ENCODE results near the gene OPRL1.

OPRL1 gene

DNA sequence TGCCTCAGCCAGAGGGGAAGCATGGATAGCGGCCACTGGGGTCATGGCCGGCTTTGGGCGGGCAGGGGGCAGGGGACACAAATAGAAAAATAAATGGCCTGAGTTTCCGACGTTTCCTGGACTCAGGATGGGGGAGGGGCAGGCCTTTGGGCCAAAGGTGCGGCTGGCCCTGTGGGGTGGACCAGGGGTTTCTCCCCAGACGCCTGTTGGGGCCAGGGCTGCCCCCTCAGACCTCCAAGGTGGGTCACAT lies 23.3 kb upstream of the OPRL1 start:
- DNase-seq (ENCODE audit: low read depth, low spot score): no peak

DNA sequence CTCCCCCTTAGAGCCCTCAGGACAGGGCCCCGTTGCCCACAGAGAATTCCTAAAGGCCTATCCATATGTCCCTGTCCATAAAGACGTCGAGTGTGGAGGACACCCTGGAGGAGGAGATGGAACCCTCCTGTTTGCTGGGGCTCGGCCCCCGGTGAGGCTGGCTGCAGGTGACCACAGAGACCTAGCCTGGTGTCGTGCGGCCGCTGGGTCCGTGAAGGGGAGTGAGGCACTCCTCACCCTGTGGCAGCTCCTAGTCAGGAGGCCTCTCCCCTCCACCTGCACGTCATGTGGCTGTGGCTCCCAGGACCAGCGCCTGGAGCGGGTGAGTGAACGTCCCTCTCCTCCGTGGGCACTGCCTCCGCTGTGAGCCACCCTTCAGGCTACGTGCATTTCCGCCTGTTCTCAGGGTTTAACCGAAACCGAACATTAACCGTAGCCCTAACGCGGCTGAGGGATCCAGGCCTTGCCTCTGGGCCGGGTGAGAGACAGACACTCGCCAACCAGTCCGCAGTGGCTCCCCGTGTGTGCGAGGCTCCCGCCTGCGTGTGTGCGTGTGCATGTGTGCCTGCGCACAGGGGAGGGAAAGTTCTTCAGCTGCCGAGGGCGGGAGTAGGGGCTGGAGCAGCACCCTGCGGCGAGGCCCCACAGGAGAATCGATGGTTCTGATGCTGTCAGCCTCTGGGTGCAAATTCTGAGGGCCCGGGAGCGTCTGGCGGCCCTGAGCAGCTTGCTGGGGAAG lies 22.8 kb upstream of the OPRL1 start:
- no peak for DNase-seq (ENCODE audit: low read depth, low spot score)

DNA sequence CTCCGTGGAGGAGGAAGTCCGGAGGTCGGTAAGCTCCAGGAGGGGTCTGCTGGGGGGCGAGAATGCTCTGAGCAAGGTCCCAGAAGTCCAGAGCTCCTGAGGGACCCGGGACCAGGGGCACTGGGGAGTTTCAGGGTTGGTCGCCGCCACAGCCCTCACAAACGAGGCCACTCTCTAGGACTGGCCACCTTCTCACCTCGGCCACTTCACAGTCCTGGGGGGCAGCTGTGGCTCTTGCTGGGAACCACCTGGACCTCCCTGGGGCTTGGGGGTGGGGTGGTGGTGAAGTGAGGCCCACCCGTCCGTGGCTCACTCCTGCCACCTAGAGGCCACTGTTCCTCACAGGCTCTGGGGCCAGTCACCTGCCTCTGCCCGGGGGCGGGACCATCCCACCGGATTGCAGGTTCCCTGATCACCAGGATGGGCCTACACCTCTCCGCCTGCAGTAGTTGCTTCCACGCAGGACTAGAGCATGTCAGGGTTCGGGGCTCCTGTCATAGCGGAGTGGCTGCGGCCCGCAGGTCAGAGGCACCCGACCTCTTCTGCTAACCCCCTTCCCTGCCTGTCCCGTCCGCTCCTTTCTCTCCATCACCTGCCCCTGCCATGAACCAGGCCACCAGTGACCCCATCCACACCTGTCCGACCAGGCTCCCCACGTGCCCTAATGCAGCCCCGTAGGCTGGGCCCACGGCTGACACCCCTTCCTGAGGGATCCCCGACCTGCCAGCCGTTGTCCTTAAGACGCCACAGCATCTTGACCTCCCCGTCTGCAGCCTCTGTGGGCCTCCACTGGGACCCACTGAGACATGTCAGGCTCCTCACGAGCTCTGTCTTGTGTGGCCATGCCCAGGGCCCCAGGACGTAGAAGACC lies 22.0 kb upstream of the OPRL1 start:
- peak; percentile 69 for DNase-seq (ENCODE audit: low read depth, low spot score)

DNA sequence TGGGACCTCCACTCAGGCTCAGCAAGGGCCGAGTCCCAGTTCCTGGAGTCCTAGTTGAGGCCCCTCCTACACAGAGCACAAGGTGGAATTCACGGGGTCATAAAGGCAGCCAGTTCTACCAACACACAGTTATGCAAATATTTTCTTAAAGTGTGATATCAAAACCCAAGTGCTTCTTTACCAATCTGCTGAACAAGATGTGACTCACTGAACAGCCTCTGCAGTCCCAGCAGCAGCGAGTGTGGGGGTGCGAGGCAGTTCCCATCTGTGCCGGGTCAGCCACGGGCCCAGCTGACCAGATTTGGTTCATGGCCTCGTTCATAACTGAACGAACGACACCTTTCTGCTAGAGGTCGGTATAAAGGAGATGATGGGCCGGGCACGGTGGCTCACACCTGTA lies 21.3 kb upstream of the OPRL1 start:
- no peak for DNase-seq (ENCODE audit: low read depth, low spot score)

DNA sequence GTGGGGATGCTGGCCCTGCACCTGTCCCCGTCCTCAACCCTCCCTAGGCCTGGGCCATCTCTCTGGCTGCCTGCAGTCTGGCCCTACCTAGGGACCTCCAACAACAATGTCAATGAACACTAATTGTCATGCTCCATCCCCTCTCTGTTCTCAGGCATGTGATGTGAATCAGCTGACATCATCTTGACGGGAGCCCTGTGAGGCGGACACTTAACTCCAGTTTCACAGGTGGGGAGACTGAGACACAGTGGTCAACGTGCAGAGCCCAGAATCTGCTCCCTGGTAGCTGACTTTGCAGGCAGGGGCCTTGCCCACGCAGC lies 17.6 kb upstream of the OPRL1 start:
- no peak for DNase-seq (ENCODE audit: low read depth, low spot score)

DNA sequence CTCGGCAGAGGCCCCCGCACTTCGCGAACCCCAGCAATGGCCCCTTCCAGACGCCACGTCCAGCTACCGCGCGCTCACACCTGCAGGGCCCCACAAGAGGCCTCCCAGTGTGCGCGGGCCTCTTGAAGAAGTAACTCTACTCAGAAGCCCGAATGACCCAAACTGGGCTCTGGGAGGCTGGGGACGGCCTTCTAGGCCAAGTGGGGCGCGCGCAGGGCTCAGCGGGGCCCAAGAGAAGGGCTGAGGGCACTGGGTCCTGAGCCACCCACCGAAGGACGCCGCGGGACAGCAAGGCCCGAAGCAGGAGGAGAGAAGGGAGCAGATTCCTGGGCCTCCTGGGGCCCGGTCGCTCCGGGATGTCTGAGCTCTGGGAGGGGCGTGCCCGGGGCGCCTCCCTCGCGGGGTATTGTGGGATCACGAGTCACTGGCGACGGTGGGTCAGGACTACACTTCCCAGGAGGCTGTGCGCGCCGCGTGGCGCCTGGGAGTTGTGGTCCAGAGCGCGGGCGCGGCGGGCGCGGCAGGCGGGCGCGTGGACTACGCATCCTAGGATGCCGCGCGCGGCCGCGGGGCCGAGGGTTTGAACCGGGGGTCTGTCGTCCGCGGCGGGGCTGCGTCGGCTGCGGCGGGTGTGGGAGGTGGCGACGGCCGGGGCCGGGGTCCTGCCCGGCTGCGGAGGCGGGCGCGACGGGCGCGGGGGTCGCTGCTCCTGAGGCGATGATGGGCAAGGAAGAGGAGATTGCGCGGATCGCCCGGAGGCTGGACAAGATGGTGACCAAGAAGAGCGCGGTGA lies 17.1 kb upstream of the OPRL1 start, which contains the start of gene TCEA2:
TCEA2 (plus strand) TSS at position 603 of the 793 bp plus-strand sequence; CDS start at position 718, 115 bp downstream.
- peak; percentile 89 for DNase-seq (ENCODE audit: low read depth, low spot score)

DNA sequence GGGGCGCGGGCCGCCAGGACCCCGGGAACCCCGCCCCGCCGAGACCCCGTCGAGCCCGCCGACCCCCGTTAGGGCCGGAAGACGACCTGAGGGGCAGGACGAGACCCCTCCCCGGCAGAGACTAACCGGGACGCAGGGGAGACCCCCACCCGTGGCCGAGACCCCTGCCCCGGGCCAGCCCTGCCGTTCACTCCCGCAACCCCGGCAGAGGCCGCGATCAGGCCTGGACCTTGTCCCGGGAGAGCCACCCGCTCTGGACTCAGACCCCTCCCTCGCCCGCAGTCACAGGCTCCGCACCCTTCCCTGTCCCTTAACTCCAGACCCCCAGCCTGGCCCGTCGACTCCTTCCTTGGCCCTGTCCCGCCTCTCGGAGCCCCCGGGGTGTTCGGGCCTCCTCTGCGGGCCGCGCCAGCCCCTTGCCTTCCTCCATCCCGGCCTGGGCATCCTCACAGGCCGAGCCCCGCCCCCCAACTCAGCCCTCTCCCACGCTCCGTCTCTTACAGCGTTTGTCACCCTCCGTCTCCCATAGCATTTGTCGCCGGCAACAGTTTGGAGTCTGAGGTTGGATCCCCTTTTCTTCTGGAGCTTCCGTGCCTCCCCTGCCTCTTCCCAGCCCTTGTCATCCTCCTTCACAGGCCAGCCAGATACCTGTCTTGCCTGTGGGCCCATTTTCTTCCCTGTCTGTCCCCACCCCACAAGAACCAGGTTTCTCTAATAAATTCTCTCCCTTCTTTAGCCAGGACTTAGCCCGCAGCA lies 16.3 kb upstream of the OPRL1 start:
- DNase-seq (ENCODE audit: low read depth, low spot score): no peak

DNA sequence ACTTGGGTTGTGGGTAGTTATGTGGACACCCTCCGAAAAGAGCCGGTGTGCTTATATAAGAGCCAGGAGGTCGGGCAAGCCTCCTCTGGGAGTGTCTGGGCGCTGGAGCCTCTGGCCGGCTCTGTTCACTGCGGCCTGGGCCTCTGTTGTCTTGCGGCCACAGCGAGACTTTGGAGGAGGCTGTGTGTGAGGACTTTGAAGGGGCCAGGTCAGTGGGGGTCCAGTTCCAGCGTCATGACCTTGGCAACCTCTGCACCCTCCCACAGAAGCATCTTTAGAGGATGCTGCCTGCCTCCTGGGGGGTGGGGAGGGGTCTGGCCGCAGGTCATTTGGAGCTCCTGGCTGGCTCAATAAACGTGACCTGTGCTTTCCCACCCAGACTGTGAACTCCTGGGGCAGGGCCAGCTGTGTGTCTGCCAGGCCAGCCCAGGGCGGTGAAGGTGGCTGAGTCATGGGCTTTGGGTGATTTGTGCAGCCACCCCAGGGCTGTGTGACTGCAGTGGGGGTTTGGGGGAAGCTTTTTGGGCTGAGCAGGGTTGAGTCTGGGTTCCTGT lies 15.7 kb upstream of the OPRL1 start:
- DNase-seq (ENCODE audit: low read depth, low spot score): no peak

DNA sequence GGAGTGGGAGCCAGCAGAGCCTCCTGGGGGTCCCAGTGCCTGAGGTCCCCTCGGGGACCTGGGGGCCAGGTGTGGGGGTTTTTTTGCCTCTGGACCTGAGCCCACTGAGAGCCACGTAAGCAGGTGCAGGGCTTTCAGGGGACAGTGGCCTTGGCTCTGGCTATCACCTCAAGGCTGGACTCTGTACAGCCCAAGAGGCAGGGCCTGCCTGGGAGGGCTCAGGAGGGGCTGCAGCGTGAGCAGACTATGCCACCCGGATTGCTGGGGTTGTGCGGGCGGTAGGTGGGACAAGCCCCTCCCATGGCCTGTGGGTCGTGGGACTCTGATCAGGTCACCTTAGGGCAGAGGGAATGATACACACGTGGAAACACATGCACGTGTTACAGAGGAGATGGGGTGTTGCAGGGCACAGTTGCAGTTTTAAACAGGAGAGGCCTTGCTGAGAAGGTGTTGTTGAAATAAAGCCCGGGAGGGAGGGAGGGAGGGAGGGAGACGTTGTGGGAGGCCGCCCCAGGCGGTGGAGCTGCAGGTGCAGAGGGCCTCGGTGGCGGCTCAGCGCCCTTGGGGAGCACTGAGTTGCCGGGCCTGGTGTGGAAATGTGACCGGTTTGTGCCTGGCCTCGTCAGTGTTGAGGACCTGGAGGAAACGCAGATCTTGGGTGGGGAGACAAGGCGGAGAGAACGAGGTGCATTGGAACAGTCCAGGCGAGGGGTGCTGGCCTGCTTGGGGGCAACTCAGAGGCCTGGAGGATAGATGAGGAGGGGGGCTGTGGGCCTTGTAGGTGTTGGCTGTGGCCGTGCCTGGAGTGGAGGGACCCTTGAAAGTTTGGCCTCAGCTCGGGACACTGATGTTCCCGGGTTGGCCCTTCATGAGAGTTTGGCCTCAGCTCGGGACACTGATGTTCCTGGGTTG lies 14.6 kb upstream of the OPRL1 start:
- DNase-seq (ENCODE audit: low read depth, low spot score): no peak

DNA sequence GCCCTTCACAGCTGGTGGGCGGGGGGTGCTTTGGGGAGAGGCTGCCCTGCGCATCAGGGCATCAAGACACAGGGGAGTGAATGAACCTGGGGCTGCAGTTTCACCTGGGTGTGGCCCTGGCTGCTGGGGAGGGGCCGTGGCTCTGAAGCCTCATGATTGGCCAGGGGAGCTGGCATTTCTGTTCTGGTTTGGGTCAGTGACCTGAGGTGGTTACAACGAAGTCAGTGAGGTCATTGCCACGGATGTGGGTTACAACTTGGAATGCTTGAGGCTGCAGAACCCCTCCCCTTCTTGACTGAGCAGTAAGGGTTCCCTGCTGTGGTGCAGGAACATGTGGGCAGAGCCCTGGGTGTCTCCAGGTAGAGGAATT lies 13.9 kb upstream of the OPRL1 start:
- no peak for DNase-seq (ENCODE audit: low read depth, low spot score)

DNA sequence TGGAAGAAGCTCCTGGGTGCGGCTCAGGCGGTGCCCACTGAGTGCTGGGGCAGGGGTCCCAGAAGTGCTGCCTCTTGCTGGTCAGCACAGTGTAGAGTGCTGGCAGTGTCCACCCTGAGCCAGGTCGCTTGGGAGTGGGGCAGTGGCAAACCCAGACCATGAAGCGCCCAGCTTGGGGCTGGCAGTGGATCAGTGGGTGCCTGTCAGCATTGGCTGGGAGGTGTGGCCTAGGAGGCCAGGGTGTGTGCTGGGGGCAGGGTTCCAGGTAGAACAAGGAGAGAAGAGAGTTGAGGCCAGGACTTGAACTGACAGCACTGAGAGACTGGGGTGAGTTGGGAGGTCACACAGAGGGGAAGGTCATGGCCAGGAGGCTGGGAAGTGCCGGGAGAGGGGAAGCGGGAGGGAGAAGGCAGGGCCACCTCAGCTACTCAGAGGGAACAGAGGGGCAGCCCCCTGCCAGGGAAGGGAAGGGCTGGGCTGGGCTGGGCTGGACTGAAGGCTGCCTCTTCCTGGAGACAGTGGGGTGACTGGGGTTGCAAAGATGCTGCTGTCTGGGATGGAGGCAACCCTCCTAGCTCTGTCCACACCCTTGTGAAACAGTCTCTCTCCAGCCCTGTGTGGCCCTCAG lies 12.8 kb upstream of the OPRL1 start:
- DNase-seq (ENCODE audit: low read depth, low spot score): no peak

DNA sequence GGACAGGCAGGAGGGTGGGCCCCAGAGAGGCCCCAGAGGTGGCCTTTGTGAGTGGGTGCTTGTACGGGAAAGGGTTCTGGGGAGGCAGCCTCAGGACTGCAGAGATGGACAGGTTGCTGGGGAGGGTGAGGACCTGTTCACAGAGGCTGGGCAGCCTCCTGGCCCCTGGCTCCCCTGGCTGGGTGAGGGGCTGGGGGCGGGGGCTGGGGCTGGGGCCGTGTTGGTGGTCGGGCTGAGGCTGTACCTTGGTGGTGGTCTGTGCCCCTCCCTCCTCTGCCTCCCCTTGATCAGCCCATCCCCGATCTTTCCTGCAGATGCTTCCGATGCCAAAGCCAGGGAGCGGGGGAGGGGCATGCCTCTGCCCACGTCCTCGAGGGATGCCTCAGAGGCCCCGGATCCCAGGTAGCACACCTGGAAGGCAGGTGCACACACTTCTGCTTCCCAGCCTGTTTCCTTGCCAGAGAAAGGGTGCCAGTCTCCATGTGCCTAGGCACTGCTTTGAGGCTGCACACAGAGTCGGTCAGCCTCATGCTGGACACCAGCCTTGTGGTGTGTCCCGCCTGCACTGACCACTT lies 12.1 kb upstream of the OPRL1 start:
- no peak for DNase-seq (ENCODE audit: low read depth, low spot score)

DNA sequence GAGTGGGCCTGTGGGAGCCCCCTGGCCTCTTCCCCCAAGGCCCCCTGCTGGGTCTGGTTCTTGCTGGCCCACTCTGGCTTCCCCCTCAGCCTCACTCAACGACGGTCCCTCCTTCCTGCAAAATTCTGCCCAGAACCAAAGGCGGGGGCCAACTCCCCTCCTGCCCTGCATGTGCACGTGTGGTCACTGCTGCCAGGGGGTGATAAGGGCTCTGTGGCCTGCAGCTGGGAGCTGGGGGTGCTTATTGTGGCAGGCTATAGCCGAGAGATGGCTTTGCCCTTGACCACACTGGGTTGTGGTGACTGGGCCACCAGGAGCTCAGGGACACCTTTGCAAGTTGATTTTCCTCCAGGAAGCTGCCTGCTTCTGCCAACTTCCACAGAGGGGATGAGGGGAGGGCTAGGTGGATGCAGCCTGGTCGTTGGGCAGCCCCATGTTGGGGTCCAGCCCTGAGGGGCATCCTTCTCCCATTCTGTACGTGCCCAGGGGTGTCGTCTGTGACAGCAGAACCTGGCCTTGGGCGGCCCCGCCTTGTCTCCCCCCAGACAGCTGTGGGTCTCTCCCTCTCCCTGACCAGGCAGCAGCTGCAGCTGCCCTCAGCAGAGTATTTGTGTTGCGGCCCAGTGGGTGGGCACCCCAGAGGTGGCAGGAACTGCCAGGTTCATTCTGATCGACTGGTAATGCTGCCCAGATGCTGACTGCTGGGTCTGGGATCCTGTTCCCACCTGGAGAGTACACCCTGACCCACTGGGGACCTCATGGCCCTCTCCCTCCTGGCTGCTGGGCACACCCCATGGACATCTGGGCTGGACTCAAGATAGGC lies 11.3 kb upstream of the OPRL1 start:
- DNase-seq (ENCODE audit: low read depth, low spot score): no peak

DNA sequence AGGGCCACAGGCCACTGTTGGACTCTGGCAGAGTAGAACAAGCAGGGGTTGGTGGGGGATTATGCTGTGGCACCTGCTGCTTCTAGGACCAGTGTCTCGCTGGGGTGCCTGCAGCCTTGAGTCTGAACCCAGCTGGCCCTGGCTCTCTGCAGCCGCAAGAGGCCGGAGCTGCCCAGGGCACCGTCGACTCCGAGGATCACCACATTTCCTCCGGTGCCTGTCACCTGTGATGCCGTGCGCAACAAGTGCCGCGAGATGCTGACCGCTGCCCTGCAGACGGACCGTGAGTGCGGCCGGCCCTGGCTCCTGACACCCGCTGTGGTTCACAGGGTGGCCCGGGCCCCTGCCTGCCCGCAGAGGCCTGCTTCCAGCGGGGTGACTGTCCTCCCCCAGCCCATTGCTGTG lies 10.7 kb upstream of the OPRL1 start:
- DNase-seq (ENCODE audit: low read depth, low spot score): no peak

DNA sequence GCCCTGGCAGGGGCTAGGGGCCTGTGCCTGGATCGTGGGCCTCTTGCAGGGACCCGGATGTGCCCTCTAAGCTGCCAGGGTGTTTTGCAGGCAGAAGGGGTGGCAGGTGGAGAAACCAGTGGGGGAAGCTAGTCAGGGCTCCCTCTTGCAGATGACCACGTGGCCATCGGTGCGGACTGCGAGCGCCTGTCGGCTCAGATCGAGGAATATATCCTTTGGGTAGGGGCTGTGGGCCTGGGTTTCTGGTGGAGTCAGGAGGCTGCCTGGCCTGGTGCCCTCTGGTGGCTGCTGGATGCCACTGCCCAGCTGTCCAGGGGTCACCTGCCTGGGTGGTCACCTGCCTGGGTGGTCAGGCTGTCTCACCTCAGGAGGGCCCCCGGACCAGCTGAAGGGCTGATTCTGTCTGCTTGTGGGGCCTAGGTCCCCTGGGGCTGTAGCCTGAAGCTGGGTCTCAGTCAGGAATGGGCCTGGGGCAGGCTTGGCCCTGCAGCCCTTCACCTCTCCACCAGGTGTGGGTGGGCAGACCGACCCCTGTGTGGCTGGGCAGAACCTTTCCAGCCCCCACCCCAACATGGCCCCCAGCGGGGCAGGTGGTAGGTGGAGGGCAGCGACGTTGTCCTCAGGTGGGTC lies 10.2 kb upstream of the OPRL1 start:
- DNase-seq (ENCODE audit: low read depth, low spot score): no peak

DNA sequence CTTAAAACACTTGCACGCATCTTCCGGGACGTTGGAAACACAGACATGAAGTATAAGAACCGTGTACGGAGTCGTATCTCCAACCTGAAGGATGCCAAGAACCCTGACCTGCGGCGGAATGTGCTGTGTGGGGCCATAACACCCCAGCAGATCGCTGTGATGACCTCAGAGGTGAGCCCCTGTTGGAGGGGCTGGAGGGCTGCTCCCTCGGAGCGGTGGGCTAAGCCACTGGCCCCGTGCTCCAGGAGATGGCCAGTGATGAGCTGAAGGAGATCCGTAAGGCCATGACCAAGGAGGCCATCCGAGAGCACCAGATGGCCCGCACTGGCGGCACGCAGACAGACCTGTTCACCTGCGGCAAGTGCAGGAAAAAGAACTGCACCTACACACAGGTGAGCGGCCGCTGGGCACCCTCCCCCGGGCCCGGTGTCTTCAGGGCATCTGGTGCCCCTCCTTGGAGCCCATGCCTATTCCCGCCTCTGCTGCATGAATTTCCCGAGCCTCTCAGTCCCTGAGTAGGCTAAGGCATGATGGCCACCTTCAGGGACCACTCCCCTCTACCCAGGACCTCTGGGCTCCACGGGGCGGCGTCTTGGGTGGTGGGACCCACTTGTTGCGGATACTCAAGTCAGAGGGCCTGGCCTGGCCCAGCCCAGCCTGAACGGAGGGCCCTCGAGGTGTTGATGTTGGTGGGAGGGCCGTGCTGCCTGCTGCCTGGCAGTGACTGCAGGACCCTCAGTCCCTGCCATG lies 9.5 kb upstream of the OPRL1 start:
- no peak for DNase-seq (ENCODE audit: low read depth, low spot score)
